NT2/D1 (cell line): ENCODE measurements around the gene PSIP1.

Source experiments
- SUZ12 ChIP-seq: IDR thresholded peaks from 2 replicates; pipeline ENCODE4 v1.6.1; 2011; ENCODE audit not compliant: insufficient read length, insufficient read depth; ENCODE audit errors: extremely low read depth
- YY1 ChIP-seq: IDR thresholded peaks from 2 replicates; pipeline ENCODE4 v1.6.1; 2011; ENCODE audit not compliant: insufficient read length, insufficient read depth

- TF ChIP-seq SUZ12 (no peak), YY1 (no peak)
Observed at GRCh38 chr9:15491950-15492349, 18.8 kb downstream of the PSIP1 start.
